ENCODE data around the gene CD81.

CD81 gene

DNA sequence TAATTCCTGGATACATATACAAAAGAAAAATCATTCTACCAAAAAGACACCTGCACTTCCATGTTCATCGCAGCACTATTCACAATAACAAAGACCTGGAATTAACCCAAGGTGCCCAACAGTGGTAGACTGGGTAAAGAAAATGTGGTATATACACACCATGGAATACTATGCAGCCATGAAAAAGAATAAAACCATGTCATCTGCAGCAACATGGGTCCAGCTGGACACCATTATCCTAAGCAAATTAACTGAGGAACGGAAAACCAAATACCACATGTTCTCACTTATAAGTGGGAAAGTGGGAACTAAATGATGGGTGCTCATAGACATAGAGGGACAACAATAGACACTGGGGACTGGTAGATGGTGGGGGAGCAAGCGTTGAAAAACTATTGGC, 62.7 kb downstream of the CD81 start:
- DNase-seq (ENCODE audit: low spot score): no peak

DNA sequence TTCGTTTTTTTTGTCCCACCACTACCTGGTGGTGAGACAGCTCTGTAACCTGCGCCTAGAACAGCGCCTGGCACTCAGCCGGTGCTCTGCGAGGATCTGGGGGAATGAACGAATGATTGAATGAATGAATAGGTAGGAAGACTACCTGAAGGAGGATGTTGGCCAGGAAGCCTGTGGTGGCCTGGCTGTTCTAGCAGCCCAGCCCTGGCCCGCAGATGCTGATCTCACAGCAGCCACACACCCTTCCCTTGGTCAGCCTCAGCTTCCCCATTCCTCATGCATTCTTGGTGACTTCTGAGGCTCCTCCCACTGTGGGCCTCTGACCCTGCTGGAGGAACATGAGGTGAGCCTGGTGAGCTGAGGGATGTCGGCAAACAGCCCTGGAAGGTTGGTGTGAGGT, 63.5 kb downstream of the CD81 start:
- no peak for DNase-seq (ENCODE audit: low spot score)

DNA sequence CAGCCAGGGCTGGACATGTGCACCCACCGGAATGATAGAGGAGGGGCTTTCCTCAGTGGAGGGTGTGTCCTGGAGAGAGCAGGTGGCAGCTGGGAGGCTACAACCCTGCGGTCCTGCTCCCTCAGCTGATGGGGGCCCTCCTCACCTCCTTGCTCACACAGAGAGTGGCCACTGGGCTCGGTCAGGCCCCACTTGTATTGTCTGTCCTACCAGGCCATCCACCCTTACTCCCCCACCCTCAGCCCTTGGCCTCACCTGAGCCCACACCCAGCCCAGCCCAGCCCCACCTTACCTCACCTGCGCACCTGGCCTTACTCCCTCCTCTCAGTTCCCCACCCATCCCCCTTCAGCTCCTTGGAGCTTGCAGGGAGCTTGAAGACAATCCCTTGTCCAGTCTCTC, 64.1 kb downstream of the CD81 start:
- DNase-seq (ENCODE audit: low spot score): no peak

DNA sequence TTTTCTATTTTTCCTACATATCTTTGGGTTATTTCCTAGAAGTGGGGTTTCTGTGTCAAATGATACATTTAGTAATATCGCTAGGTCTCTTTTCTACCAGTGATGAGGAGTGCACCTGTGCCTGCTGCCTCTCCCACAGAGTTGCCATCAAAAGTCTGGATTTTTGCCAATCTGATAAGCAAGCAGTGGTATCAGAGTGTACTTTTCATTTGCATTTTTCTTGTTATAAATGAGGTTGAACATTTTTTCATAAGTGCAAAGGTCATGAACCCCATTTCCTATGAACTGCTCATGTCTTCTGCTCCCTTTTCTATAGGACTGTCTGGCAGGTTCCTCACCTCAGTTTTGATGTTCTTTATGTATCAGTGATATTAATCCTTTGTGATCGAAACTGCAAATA, 65.5 kb downstream of the CD81 start:
- DNase-seq (ENCODE audit: low spot score): no peak

DNA sequence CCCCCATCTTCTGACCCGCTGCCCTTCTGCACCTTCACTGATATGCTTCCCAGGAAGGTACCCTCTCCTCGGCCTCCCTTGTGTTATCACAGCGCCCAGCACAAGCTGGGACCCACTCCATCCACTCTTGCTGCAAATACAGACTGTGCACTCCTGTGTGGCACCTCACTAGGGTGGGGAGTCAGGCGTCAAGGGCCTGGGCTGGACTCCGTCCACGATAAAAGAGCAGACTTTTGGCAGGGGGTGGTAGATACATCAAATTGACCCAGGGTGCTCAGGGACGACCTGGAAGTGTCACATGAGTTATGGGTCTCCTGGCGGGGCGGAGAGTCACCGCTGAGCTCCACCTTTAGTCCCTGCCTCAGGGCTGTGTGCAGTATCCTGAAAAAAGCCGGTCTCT, 66.3 kb downstream of the CD81 start:
- DNase-seq (ENCODE audit: low spot score): no peak

DNA sequence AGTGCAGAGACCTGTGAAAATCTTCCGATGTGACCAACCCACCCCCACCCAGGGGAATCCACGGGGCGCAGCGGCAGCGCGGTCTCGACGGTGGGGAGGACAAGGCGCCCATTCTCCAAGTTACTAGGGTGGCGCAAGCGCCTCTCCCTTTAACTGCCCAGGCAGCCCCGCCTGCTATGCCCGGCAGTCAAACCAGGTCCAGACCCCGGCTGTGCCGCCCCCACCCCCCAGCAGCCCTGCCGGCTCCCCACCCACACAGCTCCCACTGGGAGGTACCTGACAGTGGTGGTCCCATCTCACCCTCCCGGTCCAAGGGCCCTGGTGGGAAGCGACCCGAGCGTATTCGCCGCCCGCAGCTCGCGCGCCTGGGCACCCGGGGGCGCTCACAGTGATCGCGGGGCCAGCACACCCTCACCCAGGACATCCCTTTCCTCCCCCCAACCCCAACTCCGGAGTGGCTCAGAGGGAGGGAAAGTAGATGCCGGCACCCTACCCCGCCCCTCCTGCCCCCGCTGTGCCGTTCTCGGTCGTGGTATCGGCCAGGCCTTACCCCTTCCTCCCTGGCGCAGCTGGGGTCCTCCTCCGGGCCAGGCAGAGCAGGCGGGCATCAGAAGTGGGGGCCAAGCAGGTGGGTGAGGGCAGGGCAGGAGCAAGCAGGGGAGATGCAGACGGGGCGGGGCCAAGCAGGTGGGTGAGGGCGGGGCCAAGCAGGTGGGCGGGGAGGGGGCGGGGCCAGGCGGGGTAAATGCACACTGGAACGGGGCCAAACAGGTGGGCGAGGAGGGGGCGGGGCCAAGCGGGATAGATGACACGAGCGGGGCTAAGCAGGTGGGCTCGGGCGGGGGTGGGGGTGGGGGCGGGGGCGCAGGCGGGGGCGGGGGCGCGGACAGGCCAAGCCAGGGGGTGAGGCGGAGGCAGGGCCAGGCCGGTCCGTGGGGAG, 67.0 kb downstream of the CD81 start, which contains the start of gene TRPM5:
TSS of gene TRPM5 (minus strand) at position 634 of the 940 bp plus-strand sequence. CDS start 21,478 bp downstream, outside the sequence.
- DNase-seq (ENCODE audit: low spot score): no peak

DNA sequence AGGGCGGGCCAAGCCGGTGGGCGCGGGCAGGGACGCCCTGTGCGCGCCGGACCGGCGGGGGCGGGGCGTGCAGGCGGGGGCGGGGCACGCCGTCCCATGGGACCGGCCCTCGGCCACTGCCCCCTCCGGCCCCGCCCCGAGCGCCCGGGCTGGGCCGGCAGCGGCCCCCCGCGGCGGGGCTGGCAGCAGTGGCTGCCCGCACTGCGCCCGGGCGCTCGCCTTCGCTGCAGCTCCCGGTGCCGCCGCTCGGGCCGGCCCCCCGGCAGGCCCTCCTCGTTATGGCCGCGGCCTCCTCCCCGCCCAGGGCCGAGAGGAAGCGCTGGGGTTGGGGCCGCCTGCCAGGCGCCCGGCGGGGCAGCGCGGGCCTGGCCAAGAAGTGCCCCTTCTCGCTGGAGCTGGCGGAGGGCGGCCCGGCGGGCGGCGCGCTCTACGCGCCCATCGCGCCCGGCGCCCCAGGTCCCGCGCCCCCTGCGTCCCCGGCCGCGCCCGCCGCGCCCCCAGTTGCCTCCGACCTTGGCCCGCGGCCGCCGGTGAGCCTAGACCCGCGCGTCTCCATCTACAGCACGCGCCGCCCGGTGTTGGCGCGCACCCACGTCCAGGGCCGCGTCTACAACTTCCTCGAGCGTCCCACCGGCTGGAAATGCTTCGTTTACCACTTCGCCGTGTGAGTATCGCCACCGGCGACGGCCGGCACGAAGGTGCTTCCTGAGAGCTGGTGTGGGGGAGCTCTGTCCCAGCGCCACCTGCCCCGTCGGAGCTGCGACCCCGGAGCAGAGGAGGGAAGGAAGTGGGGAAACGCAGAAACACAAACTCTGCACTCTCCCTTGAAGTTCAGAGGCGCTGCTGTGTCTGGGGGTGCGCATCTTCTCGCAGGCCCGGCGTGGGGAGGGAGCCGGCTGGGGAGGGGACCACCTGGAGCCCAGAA, 68.0 kb downstream of the CD81 start, which contains the start of gene KCNQ1:
TSS of gene KCNQ1 (plus strand) at position 188 of the 925 bp plus-strand sequence. CDS start at position 279, 91 bp downstream.
- no peak for DNase-seq (ENCODE audit: low spot score)

DNA sequence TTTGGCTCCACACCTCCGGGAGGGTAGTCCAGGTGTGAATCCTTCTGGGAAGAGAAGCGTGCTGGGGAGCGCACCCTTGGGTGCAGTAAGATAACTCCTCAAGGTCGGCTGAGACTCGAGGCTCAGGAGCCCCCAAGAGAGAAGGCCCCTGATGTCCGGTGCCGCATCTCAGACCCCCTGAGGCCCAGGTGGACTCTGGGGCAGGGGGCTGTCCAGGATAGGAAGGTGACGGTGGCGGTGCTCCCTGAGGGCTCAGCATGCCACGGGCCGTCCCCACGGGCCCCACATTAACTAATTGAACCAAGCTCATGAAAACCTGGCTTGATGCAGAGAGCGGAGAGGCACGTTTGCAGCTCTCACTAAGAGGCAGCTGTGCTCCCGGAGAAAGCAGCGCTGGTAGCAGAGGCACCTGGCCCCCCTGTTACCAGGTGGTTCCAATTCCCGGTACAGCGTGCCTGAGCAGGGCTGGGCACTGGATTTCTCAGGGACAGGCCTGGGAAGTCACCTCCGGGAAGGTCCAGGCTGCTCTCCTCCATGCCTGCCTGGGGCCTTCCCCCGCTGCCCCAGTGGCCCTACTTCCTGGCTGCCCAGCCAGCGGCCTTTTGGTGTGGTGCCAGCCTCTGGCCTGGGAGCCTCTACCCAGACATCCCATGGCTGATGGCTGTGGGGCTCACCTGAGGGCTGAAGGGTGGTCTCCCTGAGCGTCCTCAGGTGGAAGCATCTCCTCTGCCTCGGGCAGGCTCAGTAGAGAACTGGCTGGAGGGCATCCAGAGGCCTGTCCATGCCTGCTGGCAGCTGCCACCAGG, 68.8 kb downstream of the CD81 start:
- no peak for DNase-seq (ENCODE audit: low spot score)

DNA sequence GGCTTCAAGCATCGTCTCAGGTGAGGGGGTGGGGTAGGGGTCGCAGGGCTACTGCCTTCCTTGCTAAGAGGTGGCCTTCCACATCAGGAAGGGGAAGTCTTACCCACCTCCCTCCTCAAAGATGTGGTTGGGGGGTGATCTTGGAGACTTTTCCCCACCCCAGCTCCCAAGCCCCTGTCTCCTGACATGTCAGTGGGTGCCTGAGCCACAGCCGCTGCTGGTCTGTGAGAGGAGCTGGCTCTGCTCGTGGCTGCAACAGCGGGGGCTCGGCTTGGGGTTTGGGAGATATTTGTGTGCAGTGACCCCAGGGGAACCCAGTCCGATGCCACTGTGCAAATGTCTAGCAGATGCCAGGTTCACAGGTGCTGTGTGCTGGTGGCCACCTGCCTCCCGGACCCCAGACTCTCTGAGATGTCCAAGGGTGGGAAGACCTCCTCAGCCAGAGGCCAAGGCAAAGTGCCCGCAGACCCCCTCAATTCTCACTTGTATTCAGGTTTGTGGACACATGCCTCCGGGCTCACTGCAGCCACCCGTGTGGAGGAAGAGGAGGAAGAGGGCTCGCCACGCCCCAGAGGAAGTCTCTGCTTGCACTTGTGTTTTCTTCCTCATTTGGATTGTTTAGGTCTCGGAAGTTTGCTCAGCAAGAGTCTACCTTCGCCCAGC, 69.6 kb downstream of the CD81 start:
- no peak for DNase-seq (ENCODE audit: low spot score)

Data from HuH-7 (cell line).